ENCODE data around the gene COL6A3. TPM values are rescaled to one million over a fixed set of nuclear protein-coding genes. Genes with fewer than 3 reads are reported as not detected.

Gene COL6A3
- total RNA-seq, 2 donors from 2014 or later: 26.9 to 86.9 TPM

DNA sequence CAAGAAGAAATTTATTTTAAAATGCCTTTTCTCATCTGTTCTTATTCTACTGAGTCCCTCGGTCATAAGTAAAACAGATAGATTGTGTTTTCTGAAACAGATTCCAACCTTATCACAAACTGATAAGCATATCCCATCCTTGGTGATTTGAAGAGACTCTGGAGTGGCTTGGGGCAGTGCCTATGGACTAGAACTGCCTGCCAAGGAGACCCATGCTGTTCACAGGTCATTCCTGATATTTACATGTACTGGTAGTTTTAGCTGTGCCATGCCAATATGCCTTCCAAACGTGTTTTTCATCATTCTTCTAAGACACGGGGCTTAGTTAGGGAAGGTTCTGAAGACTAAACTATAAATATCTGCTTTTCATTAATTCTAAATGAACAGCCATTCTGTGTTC lies 11.4 kb upstream of the COL6A3 start:
- Histone ChIP-seq H3K4me1 (replicated peaks) (peaks cover 6% of the 10 kb centered on the region), H3K9me3 (no peaks in the 10 kb centered on the region), H3K36me3 (no peaks in the 10 kb centered on the region), H3K4me3 (no peak overlapping the region), H3K27me3 (replicated peaks; ENCODE audit: insufficient read depth) (no peaks in the 10 kb centered on the region), H3K27ac (no peak overlapping the region)
- no peak for DNase-seq (ENCODE audit: low spot score)
- TF ChIP-seq, protein P1, sequence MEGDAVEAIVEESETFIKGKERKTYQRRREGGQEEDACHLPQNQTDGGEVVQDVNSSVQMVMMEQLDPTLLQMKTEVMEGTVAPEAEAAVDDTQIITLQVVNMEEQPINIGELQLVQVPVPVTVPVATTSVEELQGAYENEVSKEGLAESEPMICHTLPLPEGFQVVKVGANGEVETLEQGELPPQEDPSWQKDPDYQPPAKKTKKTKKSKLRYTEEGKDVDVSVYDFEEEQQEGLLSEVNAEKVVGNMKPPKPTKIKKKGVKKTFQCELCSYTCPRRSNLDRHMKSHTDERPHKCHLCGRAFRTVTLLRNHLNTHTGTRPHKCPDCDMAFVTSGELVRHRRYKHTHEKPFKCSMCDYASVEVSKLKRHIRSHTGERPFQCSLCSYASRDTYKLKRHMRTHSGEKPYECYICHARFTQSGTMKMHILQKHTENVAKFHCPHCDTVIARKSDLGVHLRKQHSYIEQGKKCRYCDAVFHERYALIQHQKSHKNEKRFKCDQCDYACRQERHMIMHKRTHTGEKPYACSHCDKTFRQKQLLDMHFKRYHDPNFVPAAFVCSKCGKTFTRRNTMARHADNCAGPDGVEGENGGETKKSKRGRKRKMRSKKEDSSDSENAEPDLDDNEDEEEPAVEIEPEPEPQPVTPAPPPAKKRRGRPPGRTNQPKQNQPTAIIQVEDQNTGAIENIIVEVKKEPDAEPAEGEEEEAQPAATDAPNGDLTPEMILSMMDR (IDR thresholded peaks at IDR 0.05): no peak
- TF ChIP-seq POLR2A (IDR thresholded peaks at IDR 0.05) (no peak), POLR2AphosphoS5 (IDR thresholded peaks at IDR 0.05) (no peak)
- intact Hi-C loops (cut with DNase I): no loop called here
- 70% methylated on average over 3 of the region's 3 CpGs for WGBS

DNA sequence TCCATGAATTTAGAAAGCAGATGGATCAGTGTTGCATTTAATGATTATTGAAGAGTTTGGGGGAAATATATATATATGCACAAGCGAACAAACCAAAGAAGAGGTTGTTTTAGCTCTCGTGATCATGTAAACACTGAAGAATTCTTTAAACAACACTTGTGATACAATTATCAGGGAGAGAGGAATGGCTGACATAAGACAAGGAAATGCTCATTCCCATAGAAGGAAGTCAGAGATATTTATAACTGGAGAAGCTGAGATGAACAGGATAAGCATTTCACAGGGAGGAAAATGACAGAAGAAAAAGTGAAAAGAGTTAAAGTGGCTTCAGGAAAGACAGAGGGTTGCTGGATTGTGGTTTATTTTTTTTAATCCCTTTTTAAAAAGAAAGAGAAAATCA lies 10.6 kb upstream of the COL6A3 start:
- Histone ChIP-seq H3K4me3 (no peak overlapping the region), H3K4me1 (replicated peaks) (peaks cover 6% of the 10 kb centered on the region), H3K9me3 (no peaks in the 10 kb centered on the region), H3K27me3 (replicated peaks; ENCODE audit: insufficient read depth) (no peaks in the 10 kb centered on the region), H3K36me3 (no peaks in the 10 kb centered on the region), H3K27ac (no peak overlapping the region)
- TF ChIP-seq, protein P1 (IDR thresholded peaks at IDR 0.05): no peak
- no peak for TF ChIP-seq POLR2A (IDR thresholded peaks at IDR 0.05)
- no peak for TF ChIP-seq POLR2AphosphoS5 (IDR thresholded peaks at IDR 0.05)
- intact Hi-C loops (cut with DNase I): no loop called here
- 80% methylated on average over 2 of the region's 2 CpGs for WGBS
- no peak for DNase-seq (ENCODE audit: low spot score)

DNA sequence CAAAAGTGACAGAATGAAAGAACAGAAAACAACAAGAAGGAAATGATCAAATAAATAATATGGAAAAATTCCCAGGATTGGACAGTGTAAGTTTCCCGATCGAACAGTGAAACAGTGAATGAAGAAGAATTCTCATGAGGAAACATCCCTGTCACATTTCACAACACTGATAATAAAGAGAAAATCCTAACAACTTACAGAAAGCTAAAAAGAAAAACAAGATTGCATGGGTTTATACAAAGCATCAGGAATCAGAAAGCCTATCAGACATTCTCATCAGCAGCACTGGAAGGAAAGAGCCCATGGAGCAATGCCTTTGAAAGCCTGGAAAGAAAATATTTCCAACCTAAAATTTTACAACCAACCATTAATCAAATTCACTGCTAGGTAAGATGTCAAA lies 9.9 kb upstream of the COL6A3 start:
- Histone ChIP-seq H3K27ac (no peak overlapping the region), H3K4me3 (no peak overlapping the region), H3K9me3 (no peaks in the 10 kb centered on the region), H3K36me3 (no peaks in the 10 kb centered on the region), H3K27me3 (replicated peaks; ENCODE audit: insufficient read depth) (no peaks in the 10 kb centered on the region), H3K4me1 (replicated peaks) (peaks cover 6% of the 10 kb centered on the region)
- WGBS: 71% methylated on average over 2 of the region's 2 CpGs
- TF ChIP-seq POLR2AphosphoS5 (IDR thresholded peaks at IDR 0.05): no peak
- DNase-seq (ENCODE audit: low spot score): no peak
- intact Hi-C loops (cut with DNase I): no loop called here

DNA sequence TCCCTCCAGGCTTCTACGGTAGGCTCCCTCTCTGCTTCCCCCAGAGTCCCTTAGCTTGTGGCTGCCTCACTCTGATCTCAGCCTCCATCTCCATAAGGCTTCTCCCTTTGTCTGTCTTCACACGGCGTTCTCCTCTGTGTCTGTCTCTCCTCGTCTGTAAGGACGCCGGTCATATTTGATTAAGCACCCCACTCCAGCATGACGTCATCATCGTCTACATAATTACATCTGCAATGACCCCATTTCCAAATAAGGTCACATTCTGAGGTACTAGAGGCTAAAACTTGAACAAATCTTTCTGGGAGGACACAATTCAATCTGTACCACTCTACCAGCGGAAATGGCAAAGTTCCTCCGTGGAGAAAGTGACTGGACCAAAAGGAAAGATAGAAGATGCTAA lies 8.3 kb upstream of the COL6A3 start:
- H3K4me3 ChIP-seq: no peak overlapping the region
- TF ChIP-seq POLR2A (IDR thresholded peaks at IDR 0.05): no peak
- TF ChIP-seq POLR2AphosphoS5 (IDR thresholded peaks at IDR 0.05): no peak
- TF ChIP-seq, protein P1 (IDR thresholded peaks at IDR 0.05): no peak
- H3K36me3 ChIP-seq: no peaks in the 10 kb centered on the region
- no peak for DNase-seq (ENCODE audit: low spot score)
- no peak overlapping the region for H3K27ac ChIP-seq
- WGBS: 84% methylated on average over 10 of the region's 10 CpGs
- no peaks in the 10 kb centered on the region for H3K9me3 ChIP-seq
- intact Hi-C loops (cut with DNase I): no loop called here
- no peaks in the 10 kb centered on the region for H3K27me3 ChIP-seq (replicated peaks; ENCODE audit: insufficient read depth)
- H3K4me1 ChIP-seq (replicated peaks): peaks cover 6% of the 10 kb centered on the region

DNA sequence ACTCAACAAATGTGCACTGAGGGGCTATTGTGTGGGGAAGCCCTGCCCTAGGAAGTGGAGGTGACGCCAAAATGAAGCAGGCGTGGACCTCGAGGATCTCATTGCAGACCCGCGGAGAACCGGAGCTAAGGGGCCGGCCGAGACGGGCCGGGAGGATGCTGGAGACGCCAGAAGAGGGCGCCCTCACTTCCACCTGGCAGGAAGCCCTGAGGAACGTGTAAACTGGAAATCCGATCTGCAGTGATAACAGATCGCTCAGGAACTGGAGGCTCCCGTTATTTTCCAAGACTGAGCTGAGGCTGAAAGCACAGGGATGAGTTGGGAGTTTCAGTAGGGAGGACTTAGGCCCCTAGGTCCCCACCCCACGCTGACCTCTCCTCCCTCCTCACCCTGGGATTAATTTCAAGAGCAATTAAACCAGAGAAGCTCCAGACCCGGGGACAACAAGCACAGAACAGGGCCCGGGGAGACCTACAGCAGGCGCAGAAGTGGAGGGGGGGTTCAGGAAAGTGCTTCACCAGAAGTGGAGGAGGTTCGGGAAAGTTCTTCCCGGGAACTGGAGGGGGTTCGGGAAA lies 7.7 kb upstream of the COL6A3 start:
- intact Hi-C loops (cut with DNase I): loop anchor here (2.0 kb wide), 1 partner anchor 53 kb away; no protein-coding TSS in a partner anchor

More for the DNA sequence above, 7.7 kb upstream of the COL6A3 start:
- Histone ChIP-seq H3K27ac (peak overlapping the region in 1 of 2 donors; percentile 43), H3K4me3 (no peak overlapping the region), H3K36me3 (no peaks in the 10 kb centered on the region), H3K4me1 (replicated peaks) (peaks cover 6% of the 10 kb centered on the region), H3K9me3 (no peaks in the 10 kb centered on the region), H3K27me3 (replicated peaks; ENCODE audit: insufficient read depth) (no peaks in the 10 kb centered on the region)
- TF ChIP-seq, protein P1 (IDR thresholded peaks at IDR 0.05): peak; percentile 70 to 81 (median 79)
- no peak for TF ChIP-seq POLR2A (IDR thresholded peaks at IDR 0.05)
- peak; percentile 78 for TF ChIP-seq POLR2AphosphoS5 (IDR thresholded peaks at IDR 0.05)
- WGBS: 12% methylated on average over 23 of the region's 23 CpGs
- DNase-seq (ENCODE audit: low spot score): peak; percentile 68

Measured in prostate gland (tissue), 2 donors.